GM12878 (cell line): ENCODE measurements around the gene NAT14. TPM values are rescaled to one million over a fixed set of nuclear protein-coding genes. Genes with fewer than 3 reads are reported as not detected.

Source experiments
- BCL11A ChIP-seq: IDR thresholded peaks from 2 replicates; pipeline ENCODE4 v1.6.1; 2011; ENCODE audit warnings: low read depth, low read length
- BCL3 ChIP-seq: IDR thresholded peaks from 2 replicates; pipeline ENCODE4 v1.6.1; 2011; ENCODE audit warnings: borderline replicate concordance, low read depth, mild to moderate bottlenecking, moderate library complexity, low read length; ENCODE audit not compliant: insufficient read depth, poor library complexity, severe bottlenecking
- CBX3 ChIP-seq: fragments of 200-600 bp; sonication (generic); IDR thresholded peaks from 2 replicates; pipeline ENCODE4 v1.6.1; 2016; ENCODE audit warnings: low read depth, borderline replicate concordance
- CREM ChIP-seq: IDR thresholded peaks from 2 replicates; pipeline ENCODE4 v1.6.1; 2014; ENCODE audit warnings: antibody characterized with exemption, low read depth
- HDAC2 ChIP-seq: fragments of 200-600 bp; sonication (generic); IDR thresholded peaks from 2 replicates; pipeline ENCODE4 v1.6.1; 2017
- IRF3 ChIP-seq: fragments of 450-650 bp; IDR thresholded peaks from 2 replicates; pipeline ENCODE4 v1.6.1; 2014; ENCODE audit warnings: mild to moderate bottlenecking
- MEF2B ChIP-seq: fragments of 450-650 bp; IDR thresholded peaks from 2 replicates; pipeline ENCODE4 v1.6.1; 2018; ENCODE audit warnings: mild to moderate bottlenecking, moderate library complexity; ENCODE audit not compliant: partially characterized antibody, poor library complexity, severe bottlenecking
- MYC ChIP-seq: IDR thresholded peaks from 2 replicates; pipeline ENCODE4 v1.6.1; 2011; ENCODE audit warnings: mild to moderate bottlenecking, low read length, moderate library complexity, inconsistent platforms; ENCODE audit not compliant: insufficient read depth, insufficient replicate concordance, insufficient read length, severe bottlenecking
- NFIC ChIP-seq: IDR thresholded peaks from 2 replicates; pipeline ENCODE4 v1.6.1; 2012; ENCODE audit warnings: low read depth, mild to moderate bottlenecking, inconsistent platforms, low read length, moderate library complexity
- NRF1 ChIP-seq: conservative IDR thresholded peaks from 2 replicates; pipeline ENCODE4 v1.6.1; 2011; ENCODE audit warnings: mild to moderate bottlenecking, low read depth, low read length, improper control_type of control experiment
- PKNOX1 ChIP-seq: fragments of 450-650 bp; IDR thresholded peaks from 2 replicates; pipeline ENCODE4 v1.6.1; 2016; ENCODE audit warnings: mild to moderate bottlenecking
- SIN3A ChIP-seq: IDR thresholded peaks from 2 replicates; pipeline ENCODE4 v1.6.1; 2012; ENCODE audit warnings: low read depth, low read length, improper control_type of control experiment
- ZBED1 ChIP-seq: IDR thresholded peaks from 2 replicates; pipeline ENCODE4 v1.6.1; 2016; ENCODE audit warnings: borderline replicate concordance
- ZBTB11 ChIP-seq: fragments of 450-650 bp; formaldehyde crosslinking; IDR thresholded peaks from 2 replicates; pipeline ENCODE4 v1.5.0; 2022; ENCODE audit warnings: mild to moderate bottlenecking, missing genetic modification characterization
- polyA plus RNA-seq, 11 experiments: library from polyadenylated mRNA; depleted of rRNA in 4 of 11; unstranded in 6 of 11; stranded (reverse) in 5 of 11; fragments of >200 nt; fragmentation: Nextera tagmentation in 4 of 11; fragmentation: Illumina TruSeq in 1 of 11; extraction: Ambion mirVana in 4 of 11; extraction: Trizol in 1 of 11; gene quantifications; 1 replicate in 1 of 11; 2 replicates in 10 of 11; pipeline versions ENCODE4 v1.2.1 to v1.2.3, GENCODE V29; 2011 to 2016; ENCODE audit warnings: inconsistent platforms in 2 of 11, missing spikeins in 2 of 11, low read depth in 1 of 11
- total RNA-seq, 4 experiments: library from RNA; depleted of rRNA in 3 of 4; stranded (reverse); fragments of >200 nt in 3 of 4; fragmentation: Illumina TruSeq in 1 of 4; extraction: Trizol in 1 of 4; gene quantifications; 2 replicates each; pipeline versions ENCODE4 v1.2.1 to v1.2.3, GENCODE V29; 2013 to 2021
- TF ChIP-seq, protein P1 (sequence below): fragments of 450-650 bp; IDR thresholded peaks from 2 replicates; pipeline ENCODE4 v1.6.1; 2017; ENCODE audit warnings: mild to moderate bottlenecking, moderate library complexity

NAT14 gene
- total and polyA plus RNA-seq, 10 of the 15 experiments (the other 5 are each of a cell fraction or from before 2014, with no cell fraction given), result 0.87 to 23.6 (median 9.7) TPM

- TF ChIP-seq HDAC2 (no peak), BCL3 (no peak), MYC (no peak), MEF2B (no peak), PKNOX1 (no peak; the same call in 1 of the 2 replicates), CREM (peak; percentile 98), ZBED1 (no peak), CBX3 (no peak), ZBTB11 (CRISPR knock-in tag) (no peak), NRF1 (peak; percentile 77), SIN3A (no peak), NFIC (no peak), IRF3 (no peak), BCL11A (no peak)
- TF ChIP-seq, protein P1, sequence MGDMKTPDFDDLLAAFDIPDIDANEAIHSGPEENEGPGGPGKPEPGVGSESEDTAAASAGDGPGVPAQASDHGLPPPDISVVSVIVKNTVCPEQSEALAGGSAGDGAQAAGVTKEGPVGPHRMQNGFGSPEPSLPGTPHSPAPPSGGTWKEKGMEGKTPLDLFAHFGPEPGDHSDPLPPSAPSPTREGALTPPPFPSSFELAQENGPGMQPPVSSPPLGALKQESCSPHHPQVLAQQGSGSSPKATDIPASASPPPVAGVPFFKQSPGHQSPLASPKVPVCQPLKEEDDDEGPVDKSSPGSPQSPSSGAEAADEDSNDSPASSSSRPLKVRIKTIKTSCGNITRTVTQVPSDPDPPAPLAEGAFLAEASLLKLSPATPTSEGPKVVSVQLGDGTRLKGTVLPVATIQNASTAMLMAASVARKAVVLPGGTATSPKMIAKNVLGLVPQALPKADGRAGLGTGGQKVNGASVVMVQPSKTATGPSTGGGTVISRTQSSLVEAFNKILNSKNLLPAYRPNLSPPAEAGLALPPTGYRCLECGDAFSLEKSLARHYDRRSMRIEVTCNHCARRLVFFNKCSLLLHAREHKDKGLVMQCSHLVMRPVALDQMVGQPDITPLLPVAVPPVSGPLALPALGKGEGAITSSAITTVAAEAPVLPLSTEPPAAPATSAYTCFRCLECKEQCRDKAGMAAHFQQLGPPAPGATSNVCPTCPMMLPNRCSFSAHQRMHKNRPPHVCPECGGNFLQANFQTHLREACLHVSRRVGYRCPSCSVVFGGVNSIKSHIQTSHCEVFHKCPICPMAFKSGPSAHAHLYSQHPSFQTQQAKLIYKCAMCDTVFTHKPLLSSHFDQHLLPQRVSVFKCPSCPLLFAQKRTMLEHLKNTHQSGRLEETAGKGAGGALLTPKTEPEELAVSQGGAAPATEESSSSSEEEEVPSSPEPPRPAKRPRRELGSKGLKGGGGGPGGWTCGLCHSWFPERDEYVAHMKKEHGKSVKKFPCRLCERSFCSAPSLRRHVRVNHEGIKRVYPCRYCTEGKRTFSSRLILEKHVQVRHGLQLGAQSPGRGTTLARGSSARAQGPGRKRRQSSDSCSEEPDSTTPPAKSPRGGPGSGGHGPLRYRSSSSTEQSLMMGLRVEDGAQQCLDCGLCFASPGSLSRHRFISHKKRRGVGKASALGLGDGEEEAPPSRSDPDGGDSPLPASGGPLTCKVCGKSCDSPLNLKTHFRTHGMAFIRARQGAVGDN, result peak; percentile 12; the same call in 1 of the 2 replicates
Measured at GRCh38 chr19:55503502-55504251, 18.7 kb downstream of the NAT14 start (continued).
